Amniotic epithelial cell (primary cell): ENCODE results near the gene GID4.
"Not testable (repeated sequence)": the region's sequence is repeated elsewhere in the genome, so short reads cannot be mapped to it uniquely, and the experiment has no call there.

Experiments used
- DNase-seq: peaks from one replicate; pipeline ENCODE4 v3.0.0-alpha.2; 2010; ENCODE audit warnings: low read depth

The GID4 gene

DNA sequence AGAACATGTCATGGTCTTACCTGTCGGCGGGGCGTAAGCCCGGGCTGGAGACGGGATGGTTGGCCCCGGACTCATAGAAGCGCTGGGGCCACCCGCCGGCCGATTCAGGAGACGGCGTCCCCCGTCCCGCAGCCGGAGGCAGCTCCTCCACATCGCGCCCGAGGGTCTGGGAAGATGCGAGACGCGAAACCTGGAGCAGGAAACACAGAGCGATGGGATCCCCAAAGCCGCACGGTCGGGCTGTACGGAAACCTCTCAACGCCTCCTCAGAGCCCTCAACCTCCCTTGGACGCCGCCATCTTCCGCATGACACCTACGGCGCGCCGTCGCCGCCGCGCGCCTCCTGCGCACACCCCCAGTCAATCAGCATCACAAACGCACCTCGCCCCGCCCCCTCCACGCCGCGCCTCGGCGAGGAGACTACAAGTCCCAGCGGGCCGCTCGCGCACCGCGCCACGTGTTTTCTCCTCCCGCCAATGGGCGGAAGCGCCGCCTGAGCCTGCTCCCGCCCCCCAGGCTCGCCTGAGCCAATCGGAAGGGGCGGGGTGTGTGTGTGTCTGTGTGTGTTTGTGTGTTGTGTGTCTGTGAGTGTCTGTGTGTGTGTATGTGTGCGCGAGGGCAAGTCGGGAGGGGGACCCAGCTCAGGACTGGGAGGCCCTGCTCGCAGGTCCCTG, at the start of gene GID4, which contains the start of gene ATPAF2:
Gene GID4, plus strand, starts transcription at position 548 of the 674 bp plus-strand sequence. Its CDS starts 57 bp downstream, at position 605.
Gene ATPAF2, minus strand, starts transcription at position 308 of the 674 bp plus-strand sequence. Its CDS starts 155 bp downstream, at position 153.
- DNase-seq, result peak; percentile 98

DNA sequence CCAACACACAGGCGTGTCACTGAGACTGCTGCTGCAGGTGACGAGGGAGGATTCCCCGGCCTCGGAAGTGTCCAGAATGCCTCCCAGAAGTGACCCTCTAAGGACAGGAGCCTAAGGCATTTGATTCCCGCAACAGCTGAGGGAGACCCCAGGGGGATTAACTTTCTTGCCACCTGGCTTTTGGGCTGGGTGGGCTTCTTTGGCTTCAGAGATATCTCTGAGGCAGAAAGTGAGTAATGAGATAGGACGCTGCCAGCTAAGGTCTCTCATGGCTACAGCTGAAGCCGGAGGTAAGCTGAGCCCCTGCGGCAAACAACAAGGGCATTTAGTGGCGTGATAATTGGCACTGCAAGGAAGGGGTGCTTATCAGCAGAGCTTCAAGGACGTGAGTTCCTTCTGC, 49.6 kb upstream of the GID4 start:
- no peak for DNase-seq

- no peak for DNase-seq
These were observed 48.9 kb upstream of the GID4 start for GRCh38 chr17:17990282-17990681.

GRCh38 chr17:17993366-17993765, 45.8 kb upstream of the GID4 start:
- DNase-seq, result no peak

DNA sequence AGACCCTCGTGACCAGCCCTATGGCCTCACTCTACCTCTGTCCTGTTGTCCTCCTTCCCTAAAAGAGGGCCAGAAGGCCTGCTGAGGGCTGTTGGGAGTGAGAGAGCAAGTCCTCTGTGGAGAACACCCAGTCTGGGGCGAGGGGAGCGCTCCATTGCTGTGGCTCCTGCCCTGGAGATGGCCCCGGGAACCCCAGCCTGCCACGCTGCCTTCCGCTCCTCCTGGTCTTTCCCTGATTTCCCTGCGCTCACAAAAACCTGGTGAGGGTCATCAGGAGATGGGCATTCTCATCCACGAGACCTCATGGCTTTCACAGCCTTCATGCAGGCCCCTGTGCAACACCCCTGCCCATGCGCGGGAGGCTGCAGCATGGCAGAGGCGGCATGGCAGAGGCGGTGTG, 45.4 kb upstream of the GID4 start:
- DNase-seq, result no peak

GRCh38 chr17:17994271-17995069, 44.7 kb upstream of the GID4 start:
- peak; percentile 37 for DNase-seq

DNA sequence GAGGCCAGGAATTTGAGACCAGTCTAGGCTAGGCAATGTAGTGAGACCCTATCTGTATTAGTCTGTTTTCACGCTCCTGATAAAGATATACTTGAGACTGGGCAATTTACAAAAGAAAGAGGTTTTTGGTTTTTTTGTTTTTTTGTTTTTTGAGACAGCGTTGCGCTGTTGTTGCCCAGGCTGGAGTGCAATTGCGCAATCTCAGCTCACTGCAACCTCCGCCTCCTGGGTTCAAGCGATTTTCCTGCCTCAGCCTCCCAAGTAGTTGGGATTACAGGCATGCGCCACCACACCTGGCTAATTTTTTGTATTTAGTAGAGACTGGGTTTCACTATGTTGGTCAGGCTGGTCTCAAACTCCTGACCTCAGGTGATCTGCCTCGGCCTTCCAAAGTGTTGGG, 43.3 kb upstream of the GID4 start:
- DNase-seq, result not testable (repeated sequence)

- DNase-seq, result no peak
These were observed 40.3 kb upstream of the GID4 start for GRCh38 chr17:17998934-17999333.

GRCh38 chr17:17999364-18000029, 39.7 kb upstream of the GID4 start:
- DNase-seq, result peak; percentile 17

DNA sequence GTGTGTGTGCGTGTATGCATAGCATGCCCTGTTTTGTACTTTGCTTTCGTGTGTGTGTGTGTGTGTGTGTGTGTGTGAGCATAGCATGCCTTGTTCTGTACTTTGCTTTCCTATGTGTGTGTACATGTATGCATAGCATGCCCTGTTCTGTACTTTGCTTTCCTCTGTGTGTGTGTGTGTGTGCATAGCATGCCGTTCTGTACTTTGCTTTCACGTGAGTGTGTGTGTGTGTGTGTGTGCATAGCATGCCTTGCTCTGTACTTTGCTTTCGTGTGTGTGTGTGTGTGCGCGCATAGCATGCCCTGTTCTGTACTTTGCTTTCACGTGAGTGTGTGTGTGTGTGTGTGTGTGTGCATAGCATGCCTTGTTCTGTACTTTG, 39.2 kb upstream of the GID4 start:
- DNase-seq, result no peak

DNA sequence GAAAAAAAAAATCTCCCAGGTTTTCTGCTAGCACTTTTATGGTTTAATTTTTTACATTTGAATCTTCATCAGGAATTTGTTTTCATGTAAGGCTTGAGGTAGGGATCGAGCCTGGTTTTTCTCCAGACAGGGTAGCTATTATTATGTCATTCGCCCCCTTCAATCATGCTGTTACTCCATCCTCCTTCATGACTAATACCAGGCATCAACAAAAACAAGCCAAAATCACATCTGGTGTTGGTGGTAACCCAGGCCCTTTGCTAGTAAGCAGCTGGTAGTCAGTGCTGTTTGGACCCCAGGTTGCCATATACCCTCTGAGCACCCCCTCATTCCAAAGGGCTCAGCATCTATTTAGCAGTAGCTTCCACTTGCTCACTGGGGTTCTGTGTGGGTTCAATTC, 37.0 kb upstream of the GID4 start:
- peak; percentile 50 for DNase-seq

- DNase-seq, result no peak
These were observed 34.9 kb upstream of the GID4 start for GRCh38 chr17:18004345-18004744.

DNA sequence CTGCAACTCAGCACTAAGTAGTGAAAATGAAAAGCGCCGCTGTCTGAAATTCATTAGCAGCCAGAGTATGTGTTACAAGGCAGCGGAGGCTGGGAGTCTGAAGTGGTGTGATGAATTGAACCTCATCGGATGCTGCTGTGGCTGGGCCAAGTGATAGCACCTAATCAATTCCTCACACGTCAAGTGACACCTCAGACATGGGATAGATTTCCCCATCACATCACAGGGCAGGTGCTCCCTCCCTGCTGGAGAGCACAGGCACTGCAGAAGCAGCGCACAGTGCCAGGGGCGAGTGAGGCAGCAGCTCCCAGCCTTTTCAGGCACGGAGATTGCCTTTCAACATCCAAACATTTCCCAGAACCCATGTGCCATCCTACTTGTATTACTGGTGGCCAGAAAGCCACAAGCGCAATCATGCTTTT, 34.3 kb upstream of the GID4 start:
- no peak for DNase-seq

GRCh38 chr17:18005496-18005895, 33.7 kb upstream of the GID4 start:
- no peak for DNase-seq

DNA sequence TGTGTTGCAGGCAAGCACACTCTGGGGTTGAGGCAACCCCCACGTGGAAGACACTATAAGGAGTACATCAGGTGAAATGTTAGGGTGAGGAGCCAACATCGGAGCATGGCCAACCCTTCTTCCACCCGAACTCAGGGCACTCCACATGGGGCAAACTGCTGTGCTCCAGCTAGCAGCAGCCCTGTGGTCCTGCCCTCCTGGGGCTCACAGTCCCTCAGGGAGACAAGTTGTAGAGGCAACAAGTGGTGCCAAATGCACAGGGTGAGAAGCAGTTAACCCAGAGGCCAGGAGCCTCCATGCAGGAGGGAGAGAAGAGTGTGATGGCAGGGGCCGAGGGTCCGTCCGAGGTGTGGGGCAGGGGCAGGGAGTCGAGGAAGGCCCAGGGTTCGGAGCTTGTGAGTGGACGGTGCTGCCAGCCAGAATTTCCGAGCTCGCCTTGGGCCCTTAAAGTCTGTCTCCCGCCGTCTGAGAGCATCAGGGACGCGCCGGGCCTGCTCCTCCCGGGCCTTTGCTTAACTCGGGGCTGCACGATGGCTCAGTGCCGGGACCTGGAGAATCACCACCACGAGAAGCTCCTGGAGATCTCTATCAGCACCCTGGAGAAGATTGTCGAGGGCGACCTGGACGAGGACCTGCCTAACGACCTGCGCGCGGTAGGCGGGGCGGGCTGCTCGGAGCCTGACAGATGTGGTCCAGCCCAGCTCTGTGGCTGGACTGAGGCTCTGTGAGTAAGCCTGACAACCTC, 32.5 kb upstream of the GID4 start:
- no peak for DNase-seq

DNA sequence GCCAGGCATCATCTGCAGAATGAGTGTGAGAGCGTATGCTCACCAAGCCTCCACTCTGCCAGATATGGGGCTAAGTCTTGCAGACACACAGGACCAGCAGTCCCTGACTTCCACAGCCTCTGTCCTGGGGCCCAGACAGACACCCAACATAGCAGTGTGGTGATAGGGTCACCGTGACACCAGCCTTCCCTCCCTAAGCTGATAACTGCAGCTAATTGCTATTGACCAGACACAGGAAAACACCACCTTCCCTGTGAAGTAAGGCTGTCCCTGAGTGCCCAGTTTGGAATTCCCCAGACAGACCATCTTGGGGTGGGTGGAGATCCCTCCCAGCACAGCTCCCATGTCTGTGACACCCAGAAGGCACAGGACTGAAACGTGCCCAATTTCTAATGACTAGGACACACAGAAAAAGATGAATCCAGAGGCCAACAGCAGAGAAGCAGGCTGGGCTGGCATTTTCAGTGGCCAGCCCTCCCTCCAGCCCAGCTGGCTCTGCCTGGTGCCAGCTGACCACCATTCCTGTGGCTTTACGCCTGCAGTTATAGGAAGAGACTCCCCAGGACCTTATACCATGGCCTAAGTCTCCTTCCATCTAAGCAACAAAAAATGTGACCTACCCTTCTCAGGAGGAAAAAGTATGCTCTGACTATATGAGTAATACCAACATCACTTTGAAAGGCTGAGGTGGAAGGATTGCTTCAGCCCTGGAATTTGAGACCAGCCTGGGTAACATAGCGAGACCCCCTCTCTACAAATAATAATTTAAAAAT, 30.5 kb upstream of the GID4 start:
- DNase-seq, result peak; percentile 24

DNA sequence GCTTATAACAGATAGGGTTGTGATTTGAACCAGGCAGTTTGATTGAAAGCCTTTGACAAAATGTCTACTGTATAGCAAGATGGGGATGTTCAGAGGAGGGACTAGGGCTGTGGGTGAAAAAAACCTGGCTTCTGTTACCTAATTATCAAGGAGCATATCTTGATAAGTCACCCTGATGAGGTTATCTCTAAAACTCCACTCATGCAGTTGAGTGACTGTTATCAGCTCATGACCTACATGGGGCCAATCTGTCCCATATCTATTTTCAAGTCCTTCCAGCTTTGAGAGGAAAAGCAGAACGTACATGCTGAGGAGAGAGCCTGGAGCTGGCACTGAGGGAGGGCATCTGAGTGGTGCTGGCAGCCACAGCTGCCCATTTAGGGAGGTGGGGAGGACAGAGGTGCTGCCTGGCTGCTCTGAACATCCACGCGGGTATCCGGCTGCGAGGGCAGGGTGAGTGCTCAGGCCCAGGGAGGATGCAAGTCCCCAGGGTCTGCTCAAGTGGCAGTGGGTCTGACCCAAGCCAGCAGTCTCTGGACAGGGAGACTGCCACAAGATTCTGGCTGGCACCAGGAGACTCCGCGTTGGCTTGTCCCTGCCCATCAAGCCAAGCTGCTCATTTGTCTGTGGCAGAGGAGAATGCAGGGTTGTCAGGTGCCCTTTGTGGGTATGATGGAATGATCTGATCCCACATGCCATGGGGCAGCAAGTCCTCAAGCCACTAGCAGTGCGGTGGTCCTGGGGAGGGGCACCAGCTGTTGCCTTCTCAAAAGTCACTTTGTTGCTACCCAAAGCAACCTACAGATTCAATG, 29.4 kb upstream of the GID4 start:
- DNase-seq, result no peak

GRCh38 chr17:18011286-18011685, 27.9 kb upstream of the GID4 start:
- no peak for DNase-seq

DNA sequence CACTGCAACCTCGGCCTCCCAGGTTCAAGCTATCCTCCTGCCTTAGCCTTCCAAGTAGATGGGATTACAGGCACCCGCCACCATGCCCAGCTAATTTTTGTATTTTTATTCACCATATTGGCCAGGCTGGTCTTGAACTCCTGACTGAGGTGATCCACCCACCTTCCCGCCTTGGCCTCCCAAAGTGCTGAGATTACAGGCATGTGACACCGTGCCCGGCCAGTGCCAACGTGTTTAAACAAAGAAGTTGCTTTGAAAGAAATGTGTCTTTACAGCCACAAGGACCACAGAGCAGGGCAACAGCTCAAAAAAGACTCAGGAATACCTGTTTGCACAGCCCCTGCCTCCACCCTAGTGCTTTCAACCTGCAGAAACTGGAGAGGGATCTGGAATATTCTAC, 25.2 kb upstream of the GID4 start:
- no peak for DNase-seq

DNA sequence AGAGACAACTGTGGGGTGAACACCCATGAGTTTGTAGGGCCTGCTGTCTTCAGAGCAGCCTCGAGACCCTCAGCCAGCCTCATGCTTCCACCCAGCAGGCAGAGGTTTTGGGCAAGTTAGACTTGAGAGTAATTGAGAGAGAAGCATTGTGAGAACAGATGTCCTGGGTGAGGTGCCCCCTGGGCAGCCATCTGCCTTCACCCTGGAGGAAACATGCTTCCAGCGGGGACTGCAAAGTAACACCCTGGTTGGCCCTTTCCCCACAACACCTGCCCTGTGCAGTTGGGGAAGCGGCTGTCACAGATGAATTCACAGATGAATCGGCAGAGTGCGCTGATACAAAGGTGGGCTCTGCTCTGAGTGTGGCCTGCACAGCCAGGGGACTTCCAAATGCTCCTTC, 23.6 kb upstream of the GID4 start:
- DNase-seq, result no peak

GRCh38 chr17:18016426-18016825, 22.8 kb upstream of the GID4 start:
- DNase-seq, result no peak
